Measurements from ENCODE around the gene TIAM1. TPM values are rescaled to one million over a fixed set of nuclear protein-coding genes. Genes with fewer than 3 reads are reported as not detected.

Gene TIAM1
- total and polyA plus RNA-seq, 7 donors, result 0.21 to 1.7 (median 0.75) TPM

GRCh38 chr21:31216206-31216605 is 127.9 kb downstream of the TIAM1 start:
- WGBS, 3 donors, result 91 to 95% (median 93%) methylated on average over 10 of the region's 10 CpGs
- Histone ChIP-seq H3K9me3 (no peaks in the 10 kb centered on the region), H3K4me3 (no peak overlapping the region), H3K27me3 (ENCODE audit: insufficient read depth in 3 of 3, low read length in 2 of 3) (no peaks in the 10 kb centered on the region), H3K27ac (no peak overlapping the region), H3K4me1 (no peaks in the 10 kb centered on the region), H3K36me3 (ENCODE audit: insufficient read depth in 1 of 2, low read depth in 1 of 2) (no peaks in the 10 kb centered on the region)
- ATAC-seq (no peak), DNase-seq (no peak)
- no peak for TF ChIP-seq CTCF (IDR thresholded peaks at IDR 0.05)
- intact Hi-C loops (cut with DNase I), result no loop called here

GRCh38 chr21:31213787-31214186 is 130.3 kb downstream of the TIAM1 start:
- Histone ChIP-seq H3K4me1 (no peaks in the 10 kb centered on the region), H3K27ac (no peak overlapping the region), H3K9me3 (no peaks in the 10 kb centered on the region), H3K27me3 (ENCODE audit: insufficient read depth in 3 of 3, low read length in 2 of 3) (no peaks in the 10 kb centered on the region), H3K36me3 (ENCODE audit: insufficient read depth in 1 of 2, low read depth in 1 of 2) (no peaks in the 10 kb centered on the region), H3K4me3 (no peak overlapping the region)
- no peak for DNase-seq
- no peak for TF ChIP-seq CTCF (IDR thresholded peaks at IDR 0.05)
- intact Hi-C loops (cut with DNase I), result no loop called here
- 81 to 86% (median 82%) methylated on average over 2 of the region's 2 CpGs for WGBS, 3 donors
- no peak for ATAC-seq

GRCh38 chr21:31211836-31212235 is 132.2 kb downstream of the TIAM1 start:
- no peak for TF ChIP-seq CTCF (IDR thresholded peaks at IDR 0.05)
- Histone ChIP-seq H3K27me3 (ENCODE audit: insufficient read depth in 3 of 3, low read length in 2 of 3) (no peaks in the 10 kb centered on the region), H3K4me3 (no peak overlapping the region), H3K9me3 (no peaks in the 10 kb centered on the region), H3K27ac (no peak overlapping the region), H3K4me1 (no peaks in the 10 kb centered on the region), H3K36me3 (ENCODE audit: insufficient read depth in 1 of 2, low read depth in 1 of 2) (no peaks in the 10 kb centered on the region)
- 95 to 100% (median 97%) methylated on average over 2 of the region's 2 CpGs for WGBS, 3 donors
- intact Hi-C loops (cut with DNase I), result no loop called here
- ATAC-seq (no peak), DNase-seq (no peak)

GRCh38 chr21:31205412-31205811 is 138.6 kb downstream of the TIAM1 start:
- ATAC-seq, result no peak
- H3K4me1 ChIP-seq, result no peaks in the 10 kb centered on the region
- DNase-seq, result no peak
- no peaks in the 10 kb centered on the region for H3K36me3 ChIP-seq (ENCODE audit: insufficient read depth in 1 of 2, low read depth in 1 of 2)
- no peaks in the 10 kb centered on the region for H3K27me3 ChIP-seq (ENCODE audit: insufficient read depth in 3 of 3, low read length in 2 of 3)
- H3K9me3 ChIP-seq, result no peaks in the 10 kb centered on the region
- intact Hi-C loops (cut with DNase I), result no loop called here
- TF ChIP-seq CTCF (IDR thresholded peaks at IDR 0.05), result no peak
- H3K27ac ChIP-seq, result no peak overlapping the region
- no peak overlapping the region for H3K4me3 ChIP-seq
- WGBS, 3 donors, result 94 to 97% (median 95%) methylated on average over 1 of the region's 1 CpG

GRCh38 chr21:31204801-31205200 is 139.3 kb downstream of the TIAM1 start:
- Histone ChIP-seq H3K4me1 (no peaks in the 10 kb centered on the region), H3K36me3 (ENCODE audit: insufficient read depth in 1 of 2, low read depth in 1 of 2) (no peaks in the 10 kb centered on the region), H3K9me3 (no peaks in the 10 kb centered on the region), H3K4me3 (no peak overlapping the region), H3K27me3 (ENCODE audit: insufficient read depth in 3 of 3, low read length in 2 of 3) (no peaks in the 10 kb centered on the region), H3K27ac (no peak overlapping the region)
- DNase-seq, result no peak
- ATAC-seq, result no peak
- WGBS, 3 donors, result 65 to 72% (median 66%) methylated on average over 3 of the region's 3 CpGs
- TF ChIP-seq CTCF (IDR thresholded peaks at IDR 0.05), result no peak
- intact Hi-C loops (cut with DNase I), result no loop called here

Data from psoas muscle (tissue), 8 donors.